IPS DF 4.7 (cell line): ENCODE results near the gene CHERP.
"Not testable (repeated sequence)": the region's sequence is repeated elsewhere in the genome, so short reads cannot be mapped to it uniquely, and the experiment has no call there.

ENCODE experiments used
- DNase-seq: peaks from one replicate; pipeline ENCODE4 v3.0.0-alpha.2; 2013; ENCODE audit warnings: low spot score; ENCODE audit errors: extremely low read depth

Gene CHERP

DNA sequence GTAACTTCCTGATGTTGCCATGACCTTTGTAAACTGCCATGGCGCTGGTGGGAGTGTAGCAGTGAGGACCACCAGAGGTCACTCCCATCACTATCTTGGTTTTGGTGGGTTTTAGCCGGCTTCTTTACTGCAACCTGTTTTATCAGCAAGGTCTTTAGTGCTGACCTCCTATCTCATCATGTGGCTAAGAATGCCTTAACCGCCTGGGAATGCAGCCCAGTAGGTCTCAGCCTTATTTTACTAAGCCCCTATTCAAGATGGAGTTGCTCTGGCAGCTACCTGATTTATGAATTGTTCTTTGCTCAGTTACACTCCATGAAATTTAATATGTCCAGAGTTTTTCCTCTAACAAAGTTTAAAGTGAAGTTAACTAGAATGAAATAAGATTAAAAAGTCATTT is 65.8 kb downstream of the CHERP start:
- no peak for DNase-seq

DNA sequence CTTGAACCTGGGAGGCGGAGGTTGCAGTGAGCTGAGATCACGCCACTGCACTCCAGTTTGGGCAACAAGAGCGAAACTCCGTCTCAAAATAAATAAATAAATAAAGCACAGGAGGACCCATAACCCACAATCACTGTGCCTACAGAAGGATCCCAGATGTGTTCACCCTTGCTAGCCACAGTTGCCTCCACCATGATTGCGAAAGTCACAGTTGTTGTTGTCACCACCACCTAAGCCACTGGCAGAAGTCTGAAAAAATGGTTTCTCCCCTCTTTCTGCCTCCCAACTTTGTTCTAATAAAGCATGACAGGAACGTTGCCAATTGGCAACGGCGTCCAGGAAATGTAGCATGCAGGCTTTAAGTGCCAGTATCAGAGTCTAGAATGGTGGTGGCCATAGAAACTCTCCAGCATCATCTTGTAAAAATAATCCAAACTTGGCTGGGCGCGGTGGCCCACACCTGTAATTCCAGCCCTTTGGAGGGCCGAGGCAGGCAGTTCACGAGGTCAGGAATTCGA is 68.3 kb downstream of the CHERP start:
- DNase-seq, result no peak

DNA sequence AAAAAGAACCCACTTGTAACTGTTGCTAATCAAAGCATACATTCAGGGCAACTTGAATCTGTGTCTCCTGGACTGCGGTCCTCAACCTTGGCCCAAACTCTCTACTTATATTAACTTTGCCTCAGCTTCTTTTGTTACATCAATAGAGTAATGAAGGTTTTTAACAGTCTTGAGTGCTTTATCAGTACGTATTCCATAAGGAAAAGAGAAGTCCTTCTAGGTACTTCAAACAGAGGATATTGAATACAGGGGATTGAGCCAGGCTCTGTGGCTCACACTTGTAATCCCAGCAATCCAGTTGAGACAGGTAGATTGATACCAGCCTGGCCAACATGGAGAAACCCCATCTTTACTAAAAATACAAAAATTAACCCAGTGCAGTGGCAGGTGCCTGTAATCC is 69.2 kb downstream of the CHERP start:
- DNase-seq, result no peak

DNA sequence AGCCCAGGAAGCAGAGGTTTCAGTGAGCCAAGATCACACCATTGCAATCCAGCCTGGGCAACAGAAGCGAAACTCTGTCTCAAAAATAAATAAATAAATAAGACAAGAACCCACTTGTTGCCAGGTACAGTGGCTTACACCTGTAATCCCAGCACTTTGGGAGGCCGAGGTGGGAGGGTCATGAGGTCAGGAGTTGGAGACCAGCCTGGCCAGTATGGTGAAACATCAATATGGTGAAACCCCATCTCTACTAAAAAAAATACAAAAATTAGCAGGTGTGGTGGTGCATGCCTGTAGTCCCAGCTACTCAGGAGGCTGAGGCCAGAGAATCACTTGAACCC is 69.7 kb downstream of the CHERP start:
- DNase-seq, result not testable (repeated sequence)

DNA sequence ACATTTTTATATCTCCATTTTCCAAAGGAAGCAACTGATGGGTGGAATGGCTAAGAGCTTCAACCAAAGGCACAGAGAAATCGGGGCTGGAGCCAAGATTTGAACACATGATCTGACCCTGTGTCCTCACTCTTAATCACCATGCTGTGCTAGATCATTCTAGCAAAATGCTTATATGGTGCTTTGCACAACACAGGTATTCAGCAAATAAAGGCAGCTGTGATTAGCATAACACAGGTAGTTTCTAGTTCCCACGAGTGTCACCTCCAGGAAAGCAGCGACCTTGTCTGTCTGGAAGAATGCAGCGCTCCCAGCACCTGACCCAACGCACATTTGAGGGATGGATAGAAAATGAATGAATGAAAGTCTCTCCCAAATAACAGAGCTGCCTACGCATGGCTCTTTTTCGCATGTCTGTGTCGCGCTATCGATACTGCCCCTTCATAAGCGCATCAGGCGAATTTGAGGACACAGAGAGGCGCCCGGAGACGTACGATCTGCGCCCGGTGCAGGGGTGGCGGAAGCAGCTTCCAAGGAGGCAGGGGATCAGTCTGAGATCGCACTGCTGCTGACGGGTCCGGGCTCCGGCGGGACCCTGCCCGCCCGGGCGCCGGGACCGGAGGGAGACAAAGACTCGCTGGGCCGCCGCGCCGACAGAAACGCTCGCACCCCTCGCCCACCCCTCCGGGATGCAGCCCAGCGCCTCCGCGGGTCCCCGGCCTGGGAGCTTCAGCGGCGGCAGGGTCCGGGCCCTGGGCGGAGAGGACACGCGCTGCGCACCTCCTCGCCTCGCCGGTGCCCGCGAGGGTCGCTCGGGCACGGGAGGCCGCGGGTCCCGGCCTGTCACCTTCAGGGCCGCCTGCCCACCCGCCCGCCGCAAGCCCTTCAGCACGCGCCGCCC is 71.1 kb downstream of the CHERP start:
- no peak for DNase-seq

DNA sequence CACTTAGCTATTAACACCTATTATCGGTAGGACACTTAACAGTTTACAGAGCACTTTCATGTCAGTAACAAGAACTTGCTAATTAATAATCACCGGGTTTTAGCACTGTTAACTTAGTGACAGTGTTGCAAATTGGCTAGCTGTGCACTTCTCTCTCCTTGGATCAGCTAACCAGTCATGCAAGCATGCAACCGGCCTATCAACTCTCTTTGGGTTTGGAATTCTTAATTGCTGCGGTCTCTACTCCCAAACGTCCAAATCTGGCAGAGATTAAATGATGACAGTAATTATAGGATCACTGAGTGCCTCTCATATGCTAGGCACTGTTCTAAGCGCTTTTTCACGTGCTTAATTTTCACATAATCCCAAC is 71.7 kb downstream of the CHERP start:
- no peak for DNase-seq
